ENCODE measurements around the gene PPP1R12C.
A peak's percentile ranks its signal among the peaks of the same experiment; 100 is the strongest.

Gene PPP1R12C

DNA sequence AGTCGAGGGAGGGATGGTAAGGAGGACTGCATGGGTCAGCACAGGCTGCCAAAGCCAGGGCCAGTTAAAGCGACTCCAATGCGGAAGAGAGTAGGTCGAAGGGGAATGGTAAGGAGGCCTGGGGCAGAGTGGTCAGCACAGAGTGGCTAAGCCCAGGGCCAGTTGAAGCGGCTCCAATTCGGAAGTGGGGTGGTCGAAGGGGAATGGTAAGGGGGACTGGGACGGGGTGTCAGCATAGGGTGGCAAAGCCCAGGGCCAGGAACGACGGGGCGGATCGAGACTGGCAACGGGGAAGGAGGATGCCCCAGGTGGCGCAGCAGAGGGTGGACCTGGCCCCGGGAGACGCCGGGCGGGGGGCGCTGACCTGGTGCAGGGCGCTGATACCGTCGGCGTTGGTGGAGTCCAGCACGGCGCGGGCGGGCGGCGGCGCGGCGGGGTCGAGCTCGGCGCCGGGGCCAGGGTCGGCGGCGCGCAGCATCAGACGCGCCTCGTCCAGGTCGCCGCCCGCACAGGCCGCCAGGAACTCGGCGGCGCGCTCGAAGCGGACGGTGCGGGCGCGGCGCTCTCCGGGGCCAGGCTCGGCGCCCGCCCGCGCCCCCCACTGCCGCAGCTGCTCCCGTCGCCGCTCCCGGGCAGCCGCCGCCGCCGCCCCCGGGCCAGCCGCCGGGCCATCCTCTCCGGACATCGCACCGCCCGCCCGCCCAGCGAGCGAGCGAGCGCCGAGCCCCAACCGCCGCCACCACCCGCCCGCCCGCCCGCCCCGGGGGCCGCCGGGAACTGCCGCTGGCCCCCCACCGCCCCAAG is at the start of gene PPP1R12C:
Gene PPP1R12C (minus strand): TSS at position 779 of the 804 bp plus-strand sequence. CDS start 94 bp downstream, at position 685.
- peak within 1 kb of the TSS; percentile 90 for H3K4me3 ChIP-seq (ENCODE audit: low read depth, low read length)
- no peak for DNase-seq (ENCODE audit: low read depth)
- TF ChIP-seq, protein P1, sequence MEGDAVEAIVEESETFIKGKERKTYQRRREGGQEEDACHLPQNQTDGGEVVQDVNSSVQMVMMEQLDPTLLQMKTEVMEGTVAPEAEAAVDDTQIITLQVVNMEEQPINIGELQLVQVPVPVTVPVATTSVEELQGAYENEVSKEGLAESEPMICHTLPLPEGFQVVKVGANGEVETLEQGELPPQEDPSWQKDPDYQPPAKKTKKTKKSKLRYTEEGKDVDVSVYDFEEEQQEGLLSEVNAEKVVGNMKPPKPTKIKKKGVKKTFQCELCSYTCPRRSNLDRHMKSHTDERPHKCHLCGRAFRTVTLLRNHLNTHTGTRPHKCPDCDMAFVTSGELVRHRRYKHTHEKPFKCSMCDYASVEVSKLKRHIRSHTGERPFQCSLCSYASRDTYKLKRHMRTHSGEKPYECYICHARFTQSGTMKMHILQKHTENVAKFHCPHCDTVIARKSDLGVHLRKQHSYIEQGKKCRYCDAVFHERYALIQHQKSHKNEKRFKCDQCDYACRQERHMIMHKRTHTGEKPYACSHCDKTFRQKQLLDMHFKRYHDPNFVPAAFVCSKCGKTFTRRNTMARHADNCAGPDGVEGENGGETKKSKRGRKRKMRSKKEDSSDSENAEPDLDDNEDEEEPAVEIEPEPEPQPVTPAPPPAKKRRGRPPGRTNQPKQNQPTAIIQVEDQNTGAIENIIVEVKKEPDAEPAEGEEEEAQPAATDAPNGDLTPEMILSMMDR (conservative IDR thresholded peaks at IDR 0.05; ENCODE audit: low read depth, low read length), result no peak

DNA sequence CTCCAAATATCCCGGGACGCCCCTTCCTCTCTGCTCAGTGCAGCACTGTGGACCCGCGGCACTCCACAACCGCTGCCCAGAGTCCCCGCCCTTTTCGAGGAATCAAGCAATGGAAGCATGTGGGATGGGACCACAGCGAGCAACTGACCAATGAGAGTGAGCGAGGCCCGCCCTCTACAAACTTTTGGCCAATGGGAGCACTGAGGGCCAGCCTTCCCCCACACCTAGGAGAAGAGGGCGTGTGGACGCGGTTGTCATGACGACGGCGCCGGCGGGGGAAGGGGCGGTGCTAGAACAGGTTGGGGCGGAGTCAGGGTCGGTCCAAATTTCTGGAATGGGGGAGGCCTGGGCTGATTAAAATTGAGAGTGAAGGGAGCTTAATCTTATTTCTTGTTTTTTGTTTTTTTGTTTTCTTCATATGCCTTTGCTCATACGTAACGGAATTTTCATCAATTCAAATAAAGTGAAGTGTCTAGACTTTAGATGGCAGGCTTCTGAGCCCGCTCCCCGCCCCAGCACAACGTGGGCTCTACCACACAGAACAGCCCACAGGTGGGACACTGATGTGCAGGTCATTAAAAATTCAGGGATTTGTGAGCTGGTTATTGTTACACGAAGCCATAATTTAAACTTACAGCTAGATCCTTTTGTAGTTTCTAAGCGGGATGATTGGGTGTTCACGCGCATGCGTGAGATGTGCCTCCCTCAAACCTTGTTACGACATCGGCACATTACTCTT is 49.3 kb upstream of the PPP1R12C start, which contains the start of gene DNAAF3:
Gene DNAAF3 (minus strand): TSS at position 84 of the 739 bp plus-strand sequence. CDS start 200 bp downstream, outside the sequence.
- TF ChIP-seq, protein P1 (conservative IDR thresholded peaks at IDR 0.05; ENCODE audit: low read depth, low read length), result no peak
- peak within 1 kb of the TSS; percentile 63 for H3K4me3 ChIP-seq (ENCODE audit: low read depth, low read length)
- DNase-seq (ENCODE audit: low read depth), result peak; percentile 99

DNA sequence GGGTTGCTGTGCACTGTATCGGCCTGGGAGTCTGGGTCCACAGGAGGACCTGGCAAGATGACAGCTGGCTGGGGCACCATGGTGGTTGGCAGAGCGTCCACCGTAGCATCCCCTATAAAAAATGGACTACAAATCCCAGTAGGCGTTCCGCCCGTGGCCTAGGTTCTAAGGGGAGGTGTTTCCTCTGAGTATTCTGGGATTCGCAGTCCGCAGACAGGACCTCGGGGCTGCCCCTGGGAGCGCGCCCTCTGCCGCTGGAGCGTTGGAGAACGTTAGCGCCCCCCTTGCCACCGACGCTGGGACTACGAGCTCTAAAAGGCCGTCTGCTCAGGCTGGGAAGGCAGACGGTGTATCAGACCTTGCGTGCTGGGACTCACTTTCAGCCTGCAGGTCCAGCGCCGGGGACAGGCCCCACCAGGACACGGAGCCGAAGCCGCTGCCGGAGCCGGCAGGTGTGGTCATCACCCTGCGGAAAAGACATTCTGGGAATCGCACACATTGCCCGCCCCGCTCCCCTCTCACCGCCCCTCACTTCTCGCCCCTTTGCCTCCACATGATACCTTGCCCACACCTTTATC is 48.6 kb upstream of the PPP1R12C start:
- peak; percentile 84 for DNase-seq (ENCODE audit: low read depth)
- TF ChIP-seq, protein P1 (conservative IDR thresholded peaks at IDR 0.05; ENCODE audit: low read depth, low read length), result peak; percentile 76
- peak overlapping the region; percentile 63 for H3K4me3 ChIP-seq (ENCODE audit: low read depth, low read length)

DNA sequence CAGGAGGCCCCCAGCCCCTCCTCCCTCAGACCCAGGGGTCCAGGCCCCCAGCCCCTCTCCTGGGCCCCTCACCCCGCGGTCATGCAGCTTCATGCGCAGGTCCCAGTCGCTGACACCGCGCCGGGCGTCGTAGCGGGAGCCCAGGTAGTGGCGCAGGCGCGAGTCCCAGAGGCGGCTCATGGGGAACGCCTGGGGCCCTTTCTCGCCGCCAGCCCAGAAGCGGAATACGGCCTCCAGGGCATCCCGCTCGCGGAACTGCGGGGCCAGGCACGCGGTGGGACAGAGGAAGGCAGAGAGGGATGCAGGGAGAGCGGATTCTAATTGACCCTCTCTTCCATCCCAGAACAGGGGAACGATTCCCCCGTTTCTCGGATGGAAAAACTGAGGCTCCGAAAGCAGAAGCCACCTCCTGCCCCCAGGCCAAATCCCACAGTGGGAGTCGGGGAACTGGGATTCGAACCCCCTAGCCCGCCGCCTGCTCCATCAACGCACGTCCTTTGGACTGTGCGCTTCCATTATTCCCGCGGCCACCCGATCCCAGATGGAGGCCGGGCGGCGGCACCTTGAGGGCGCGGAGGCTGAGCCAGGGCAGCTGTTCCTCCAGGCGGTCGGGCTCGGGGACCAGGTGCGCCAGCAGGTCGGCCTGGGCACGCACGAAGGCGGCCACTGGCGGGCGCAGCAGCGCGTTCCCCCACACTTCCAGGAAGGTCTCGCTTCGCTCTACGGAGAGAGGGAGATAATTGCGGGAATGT is 44.3 kb upstream of the PPP1R12C start:
- TF ChIP-seq, protein P1 (conservative IDR thresholded peaks at IDR 0.05; ENCODE audit: low read depth, low read length), result no peak
- no peak for DNase-seq (ENCODE audit: low read depth)
- H3K4me3 ChIP-seq (ENCODE audit: low read depth, low read length), result no peak overlapping the region

DNA sequence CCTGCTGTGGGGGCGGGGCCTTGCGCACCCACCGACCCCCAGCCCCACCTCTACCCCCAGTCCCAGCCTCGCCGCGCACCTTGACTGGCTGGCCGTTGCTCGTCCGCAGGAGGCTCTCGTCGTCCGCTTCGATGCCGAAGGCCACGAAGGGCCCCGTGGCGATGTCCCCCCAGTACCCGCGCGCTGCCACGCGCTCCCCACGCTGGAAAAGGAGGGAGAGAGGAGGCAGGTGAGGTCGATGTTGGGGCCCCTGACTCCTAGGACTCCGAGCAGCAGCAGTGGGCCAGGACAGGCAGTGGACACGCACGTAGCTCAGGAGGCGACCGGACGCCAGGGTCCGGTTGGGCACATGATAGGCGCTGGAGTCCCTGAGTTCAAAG is 43.5 kb upstream of the PPP1R12C start:
- no peak overlapping the region for H3K4me3 ChIP-seq (ENCODE audit: low read depth, low read length)
- TF ChIP-seq, protein P1 (conservative IDR thresholded peaks at IDR 0.05; ENCODE audit: low read depth, low read length), result no peak
- DNase-seq (ENCODE audit: low read depth), result no peak

DNA sequence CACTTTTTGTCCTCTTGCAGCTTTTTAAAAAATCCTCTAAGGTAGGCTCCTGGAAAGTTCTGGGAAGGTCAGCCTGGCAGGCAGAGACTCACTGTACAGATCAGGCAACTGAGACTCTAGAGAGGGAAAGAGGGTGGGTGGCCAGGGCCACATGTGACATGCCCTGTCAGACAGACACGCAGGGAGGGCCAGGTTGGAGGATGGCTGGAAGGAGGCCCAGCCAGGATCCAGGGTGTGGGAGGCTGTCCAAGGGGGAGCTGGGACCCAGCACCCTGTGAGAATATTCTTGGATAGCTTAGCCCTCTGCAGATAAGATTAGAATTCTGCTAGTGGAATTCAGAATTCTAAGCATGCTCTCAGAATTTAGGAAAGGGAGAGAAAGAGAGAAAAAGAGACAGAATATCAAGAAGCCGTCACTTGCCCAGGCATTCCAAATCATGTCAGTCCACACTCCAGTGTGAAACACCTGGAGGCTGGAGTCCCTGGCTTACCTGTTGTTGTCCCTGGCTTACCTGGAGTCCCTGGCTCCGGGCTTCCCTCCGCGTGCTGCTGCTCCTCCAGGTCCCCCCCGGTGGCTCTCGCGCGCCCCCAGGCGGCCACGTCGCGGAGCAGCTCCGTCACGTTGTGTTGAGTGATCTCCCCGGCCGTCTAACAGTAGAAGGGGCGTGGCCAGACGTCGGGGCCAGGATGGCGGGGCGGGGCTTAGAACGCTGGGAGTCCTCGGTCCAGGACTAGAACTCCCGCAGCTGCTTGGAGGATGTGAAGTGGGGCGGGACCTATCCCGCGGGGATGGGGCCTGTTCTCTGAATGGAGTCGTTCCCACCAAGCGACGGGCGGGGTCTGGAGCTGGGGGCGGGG is 42.9 kb upstream of the PPP1R12C start:
- peak; percentile 87 for DNase-seq (ENCODE audit: low read depth)
- H3K4me3 ChIP-seq (ENCODE audit: low read depth, low read length), result no peak overlapping the region
- TF ChIP-seq, protein P1 (conservative IDR thresholded peaks at IDR 0.05; ENCODE audit: low read depth, low read length), result peak; percentile 88

All from choroid plexus epithelial cell (primary cell).